GM03348 (cell line): Measurements from ENCODE around the gene NXN.
A peak's percentile ranks its signal among the peaks of the same experiment; 100 is the strongest.
"Not testable (repeated sequence)": the region's sequence is repeated elsewhere in the genome, so short reads cannot be mapped to it uniquely, and the experiment has no call there.

Source experiments
- DNase-seq: peaks from one replicate; pipeline ENCODE4 v3.0.0; 2012; ENCODE audit warnings: low spot score

The NXN gene

GRCh38 chr17:917941-918740 lies 61.4 kb downstream of the NXN start:
- peak; percentile 32 for DNase-seq

GRCh38 chr17:917391-917811 lies 62.2 kb downstream of the NXN start:
- peak; percentile 55 for DNase-seq

GRCh38 chr17:916315-916714 lies 63.3 kb downstream of the NXN start:
- no peak for DNase-seq

GRCh38 chr17:915538-916201 lies 63.9 kb downstream of the NXN start:
- no peak for DNase-seq

- no peak for DNase-seq
These were observed 65.0 kb downstream of the NXN start for GRCh38 chr17:914561-914960.

GRCh38 chr17:913207-913606 lies 66.4 kb downstream of the NXN start:
- DNase-seq: peak; percentile 41

- DNase-seq: peak; percentile 54
These were observed 69.8 kb downstream of the NXN start for GRCh38 chr17:909642-910323.

GRCh38 chr17:907725-908124 lies 71.9 kb downstream of the NXN start:
- no peak for DNase-seq

GRCh38 chr17:905708-906107 lies 73.9 kb downstream of the NXN start:
- DNase-seq: not testable (repeated sequence)

GRCh38 chr17:903691-904481 lies 75.7 kb downstream of the NXN start:
- peak; percentile 66 for DNase-seq

- no peak for DNase-seq
These were observed 77.1 kb downstream of the NXN start for GRCh38 chr17:902463-902862.

GRCh38 chr17:901964-902363 lies 77.6 kb downstream of the NXN start:
- no peak for DNase-seq

GRCh38 chr17:901191-901950 lies 78.2 kb downstream of the NXN start:
- DNase-seq: peak; percentile 65

GRCh38 chr17:900336-900934 lies 79.1 kb downstream of the NXN start:
- DNase-seq: no peak

GRCh38 chr17:897970-898619 lies 81.5 kb downstream of the NXN start:
- no peak for DNase-seq

GRCh38 chr17:896953-897661 lies 82.5 kb downstream of the NXN start:
- DNase-seq: no peak

- no peak for DNase-seq
These were observed 83.1 kb downstream of the NXN start for GRCh38 chr17:896454-896853.

- no peak for DNase-seq
These were observed 86.6 kb downstream of the NXN start for GRCh38 chr17:892958-893357.

- no peak for DNase-seq
These were observed 90.6 kb downstream of the NXN start for GRCh38 chr17:888998-889441.
